ENCODE results near the gene MED15. TPM values are rescaled to one million over a fixed set of nuclear protein-coding genes. Genes with fewer than 3 reads are reported as not detected.

Gene MED15
- 83.6 TPM for total RNA-seq (ENCODE audit: unreplicated experiment)
- long read RNA-seq, partial matches to known transcripts: 4 of 13 reads
- long read RNA-seq, other reads (novel, unspliced or antisense): 5 of 13 reads

- peaks cover 4% of the 10 kb centered on the region for H3K9me3 Mint-ChIP-seq (ENCODE audit: unreplicated experiment)
- peak; percentile 93 for DNase-seq
- H3K4me1 Mint-ChIP-seq (ENCODE audit: low read depth, unreplicated experiment): peaks cover 19% of the 10 kb centered on the region
- no peaks in the 10 kb centered on the region for H3K36me3 Mint-ChIP-seq (ENCODE audit: unreplicated experiment)
- peak within 1 kb of the TSS; percentile 93 for H3K4me3 Mint-ChIP-seq (ENCODE audit: unreplicated experiment)
- H3K27ac Mint-ChIP-seq (ENCODE audit: unreplicated experiment): peak within 1 kb of the TSS; percentile 96
- TF ChIP-seq CTCF (IDR thresholded peaks at IDR 0.05; ENCODE audit: partially characterized antibody, unreplicated experiment): no peak
- peaks cover 4% of the 10 kb centered on the region for H3K27me3 Mint-ChIP-seq (ENCODE audit: unreplicated experiment)
These were observed at the start of gene MED15 for GRCh38 chr22:20507253-20508066. MED15 (plus strand) TSS chr22:20507610; CDS start chr22:20507679, 69 bp downstream.

GRCh38 chr22:20458530-20459151 is 48.8 kb upstream of the MED15 start:
- no peak for DNase-seq
- H3K27me3 Mint-ChIP-seq (ENCODE audit: unreplicated experiment): peaks cover 2% of the 10 kb centered on the region
- no peak overlapping the region for H3K27ac Mint-ChIP-seq (ENCODE audit: unreplicated experiment)
- TF ChIP-seq CTCF (IDR thresholded peaks at IDR 0.05; ENCODE audit: partially characterized antibody, unreplicated experiment): no peak
- H3K4me1 Mint-ChIP-seq (ENCODE audit: low read depth, unreplicated experiment): peaks cover 29% of the 10 kb centered on the region
- no peak overlapping the region for H3K4me3 Mint-ChIP-seq (ENCODE audit: unreplicated experiment)
- peaks cover 8% of the 10 kb centered on the region for H3K9me3 Mint-ChIP-seq (ENCODE audit: unreplicated experiment)
- H3K36me3 Mint-ChIP-seq (ENCODE audit: unreplicated experiment): no peaks in the 10 kb centered on the region

- no peak overlapping the region for H3K4me3 Mint-ChIP-seq (ENCODE audit: unreplicated experiment)
- no peak overlapping the region for H3K27ac Mint-ChIP-seq (ENCODE audit: unreplicated experiment)
- DNase-seq: no peak
- peaks cover 32% of the 10 kb centered on the region for H3K4me1 Mint-ChIP-seq (ENCODE audit: low read depth, unreplicated experiment)
- peaks cover 8% of the 10 kb centered on the region for H3K9me3 Mint-ChIP-seq (ENCODE audit: unreplicated experiment)
- H3K36me3 Mint-ChIP-seq (ENCODE audit: unreplicated experiment): no peaks in the 10 kb centered on the region
- peaks cover 2% of the 10 kb centered on the region for H3K27me3 Mint-ChIP-seq (ENCODE audit: unreplicated experiment)
- no peak for TF ChIP-seq CTCF (IDR thresholded peaks at IDR 0.05; ENCODE audit: partially characterized antibody, unreplicated experiment)
These were observed 48.3 kb upstream of the MED15 start for GRCh38 chr22:20459152-20459542.

- no peak overlapping the region for H3K27ac Mint-ChIP-seq (ENCODE audit: unreplicated experiment)
- peaks cover 8% of the 10 kb centered on the region for H3K9me3 Mint-ChIP-seq (ENCODE audit: unreplicated experiment)
- H3K36me3 Mint-ChIP-seq (ENCODE audit: unreplicated experiment): no peaks in the 10 kb centered on the region
- H3K4me3 Mint-ChIP-seq (ENCODE audit: unreplicated experiment): no peak overlapping the region
- H3K4me1 Mint-ChIP-seq (ENCODE audit: low read depth, unreplicated experiment): peaks cover 32% of the 10 kb centered on the region
- DNase-seq: no peak
- no peak for TF ChIP-seq CTCF (IDR thresholded peaks at IDR 0.05; ENCODE audit: partially characterized antibody, unreplicated experiment)
- H3K27me3 Mint-ChIP-seq (ENCODE audit: unreplicated experiment): no peaks in the 10 kb centered on the region
These were observed 47.5 kb upstream of the MED15 start for GRCh38 chr22:20459862-20460261.
